Body of pancreas (tissue), 4 donors: ENCODE results near the gene KLHL22. TPM values are rescaled to one million over a fixed set of nuclear protein-coding genes. Genes with fewer than 3 reads are reported as not detected.
A peak's percentile ranks its signal among the peaks of the same experiment; 100 is the strongest.

ENCODE experiments used
- ATAC-seq: fragments of 150-250 bp; one replicate; pipeline ENCODE4 v1.9.1; 2016
- DNase-seq, 4 donors: peaks; one replicate each; pipeline ENCODE4 v3.0.0-alpha.2; 2019
- H3K27ac ChIP-seq, 4 donors: fragments of 200-600 bp; sonication (generic); 1 replicate in 3 of 4; 2 replicates in 1 of 4; pipeline versions ENCODE4 v1.5.1 to v1.6.1; 2016 to 2019; ENCODE audit warnings: mild to moderate bottlenecking in 1 of 4, mixed read lengths in 1 of 4, moderate library complexity in 1 of 4
- H3K27me3 ChIP-seq, 2 donors: fragments of 200-600 bp; sonication (generic); one replicate each; pipeline ENCODE4 v1.6.0; 2016; ENCODE audit warnings: mild to moderate bottlenecking in 1 of 2
- H3K36me3 ChIP-seq, 2 donors: fragments of 200-600 bp; sonication (generic); replicated peaks in 1 of 2; 2 replicates each; pipeline ENCODE4 v1.5.1; 2016; ENCODE audit warnings: low read depth in 2 of 2; ENCODE audit not compliant: insufficient read depth in 1 of 2
- H3K4me1 ChIP-seq: fragments of 200-600 bp; sonication (generic); one replicate; pipeline ENCODE4 v1.6.0; 2016
- H3K4me3 ChIP-seq, 2 donors: fragments of 200-600 bp; sonication (generic); 1 replicate in 1 of 2; 2 replicates in 1 of 2; pipeline ENCODE4 v1.5.1; 2016 to 2019
- H3K9me3 ChIP-seq, 3 donors: fragments of 200-600 bp; sonication (generic); 1 replicate in 2 of 3; 2 replicates in 1 of 3; pipeline ENCODE4 v1.5.1; 2016
- CTCF ChIP-seq, 7 experiments: fragments of 450-650 bp in 4 of 7; fragments of 200-600 bp in 3 of 7; sonication (generic) in 3 of 7; IDR thresholded peaks; one replicate each; pipeline ENCODE4 v1.5.1; 2016 to 2019; ENCODE audit warnings: antibody characterized with exemption in 7 of 7
- POLR2A ChIP-seq, 3 donors: fragments of 450-650 bp; IDR thresholded peaks; one replicate each; pipeline ENCODE4 v1.6.1; 2016; ENCODE audit warnings: antibody characterized with exemption in 3 of 3, mild to moderate bottlenecking in 2 of 3
- WGBS, 2 donors: methylation state at CpG; one replicate each; pipeline ENCODE4 v1.1.5; 2017; 5-methylcytosine and 5-hydroxymethylcytosine counted together
- intact Hi-C: fragments of 100-400 bp; cut with DNase I; formaldehyde crosslinking; loops from one replicate; pipeline ENCODE4 v1.15.1; 2023
- total RNA-seq, 2 donors: library from RNA; depleted of rRNA; stranded (reverse); fragments of >200 nt; gene quantifications; one replicate each; pipeline ENCODE4 v1.1.0, GENCODE V29; 2016

Gene KLHL22
- total RNA-seq, 2 donors from 2014 or later = 10.1 to 11.9 TPM

- no peak overlapping the region for H3K4me3 ChIP-seq
- H3K36me3 ChIP-seq = peaks cover 0 to 4% of the 10 kb centered on the region in 2 donors
- no peaks in the 10 kb centered on the region for H3K27me3 ChIP-seq
- intact Hi-C loops = no loop called here
- H3K9me3 ChIP-seq = no peaks in the 10 kb centered on the region
- WGBS, 2 donors = 53 to 66% methylated on average over 6 to 7 of the region's 7 CpGs
- peaks cover 12% of the 10 kb centered on the region for H3K4me1 ChIP-seq
- no peak for DNase-seq
- no peak for TF ChIP-seq CTCF (IDR thresholded peaks at IDR 0.05)
- TF ChIP-seq POLR2A (IDR thresholded peaks at IDR 0.05) = no peak
- peak overlapping the region in 1 of 4 donors; percentile 2 for H3K27ac ChIP-seq
- no peak for ATAC-seq
Measured at GRCh38 chr22:20523086-20523983, 27.7 kb upstream of the KLHL22 start.

GRCh38 chr22:20522134-20523004 is 26.8 kb upstream of the KLHL22 start:
- ATAC-seq (no peak), DNase-seq (no peak)
- TF ChIP-seq CTCF (IDR thresholded peaks at IDR 0.05) (no peak), POLR2A (IDR thresholded peaks at IDR 0.05) (no peak)
- Histone ChIP-seq H3K4me3 (no peak overlapping the region), H3K36me3 (peaks cover 0 to 2% of the 10 kb centered on the region in 2 donors), H3K27me3 (no peaks in the 10 kb centered on the region), H3K27ac (no peak overlapping the region), H3K4me1 (peaks cover 15% of the 10 kb centered on the region), H3K9me3 (no peaks in the 10 kb centered on the region)
- WGBS, 2 donors = 86 to 94% methylated on average over 9 to 11 of the region's 11 CpGs
- intact Hi-C loops = no loop called here

GRCh38 chr22:20520093-20520511 is 24.5 kb upstream of the KLHL22 start:
- Histone ChIP-seq H3K36me3 (peaks cover 0 to 2% of the 10 kb centered on the region in 2 donors), H3K4me1 (peaks cover 21% of the 10 kb centered on the region), H3K4me3 (no peak overlapping the region), H3K9me3 (no peaks in the 10 kb centered on the region), H3K27me3 (no peaks in the 10 kb centered on the region), H3K27ac (no peak overlapping the region)
- intact Hi-C loops = no loop called here
- TF ChIP-seq POLR2A (IDR thresholded peaks at IDR 0.05) (no peak), CTCF (IDR thresholded peaks at IDR 0.05) (no peak)
- 70 to 95% methylated on average over 7 of the region's 7 CpGs for WGBS, 2 donors
- no peak for DNase-seq
- ATAC-seq = peak; percentile 21

- 59 to 71% methylated on average over 4 of the region's 4 CpGs for WGBS, 2 donors
- intact Hi-C loops = no loop called here
- H3K4me1 ChIP-seq = peaks cover 21% of the 10 kb centered on the region
- ATAC-seq (no peak), DNase-seq (no peak)
- H3K27ac ChIP-seq = no peak overlapping the region
- peaks cover 0 to 2% of the 10 kb centered on the region in 2 donors for H3K36me3 ChIP-seq
- no peaks in the 10 kb centered on the region for H3K9me3 ChIP-seq
- TF ChIP-seq CTCF (IDR thresholded peaks at IDR 0.05) (no peak), POLR2A (IDR thresholded peaks at IDR 0.05) (no peak)
- H3K4me3 ChIP-seq = no peak overlapping the region
- no peaks in the 10 kb centered on the region for H3K27me3 ChIP-seq
Measured at GRCh38 chr22:20519558-20519957, 24.0 kb upstream of the KLHL22 start.
